PC-9 (cell line): ENCODE results near the gene MACROD2.

Source experiments
- EZH2 ChIP-seq: fragments of 200-600 bp; sonication (generic); IDR thresholded peaks from 2 replicates; pipeline ENCODE4 v1.8.0; 2017; ENCODE audit warnings: antibody characterized with exemption, low read depth
- TF ChIP-seq, protein P1 (sequence below): fragments of 200-600 bp; sonication (generic); conservative IDR thresholded peaks from 2 replicates; pipeline ENCODE4 v1.6.1; 2017; ENCODE audit warnings: mixed run types, antibody characterized with exemption, mild to moderate bottlenecking, moderate library complexity

DNA sequence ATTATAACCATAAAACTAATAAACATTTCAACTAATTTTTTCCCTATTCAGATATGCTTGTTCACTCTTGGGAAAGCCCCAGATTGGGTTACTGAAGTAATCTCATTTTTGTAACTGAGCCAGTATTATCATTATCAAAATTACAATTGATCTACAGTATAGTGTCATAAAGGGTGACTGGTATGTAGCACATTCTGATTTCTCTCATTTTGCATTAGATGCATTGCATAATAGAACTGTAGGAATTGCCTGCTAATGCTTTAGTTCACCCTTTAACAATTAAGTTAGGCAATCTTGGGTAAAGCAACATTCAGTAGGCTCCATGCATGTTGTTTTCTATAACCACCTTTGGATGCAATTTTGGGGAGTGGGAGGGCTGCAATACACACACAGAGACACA is 492.9 kb downstream of the MACROD2 start:
- TF ChIP-seq, protein P1, sequence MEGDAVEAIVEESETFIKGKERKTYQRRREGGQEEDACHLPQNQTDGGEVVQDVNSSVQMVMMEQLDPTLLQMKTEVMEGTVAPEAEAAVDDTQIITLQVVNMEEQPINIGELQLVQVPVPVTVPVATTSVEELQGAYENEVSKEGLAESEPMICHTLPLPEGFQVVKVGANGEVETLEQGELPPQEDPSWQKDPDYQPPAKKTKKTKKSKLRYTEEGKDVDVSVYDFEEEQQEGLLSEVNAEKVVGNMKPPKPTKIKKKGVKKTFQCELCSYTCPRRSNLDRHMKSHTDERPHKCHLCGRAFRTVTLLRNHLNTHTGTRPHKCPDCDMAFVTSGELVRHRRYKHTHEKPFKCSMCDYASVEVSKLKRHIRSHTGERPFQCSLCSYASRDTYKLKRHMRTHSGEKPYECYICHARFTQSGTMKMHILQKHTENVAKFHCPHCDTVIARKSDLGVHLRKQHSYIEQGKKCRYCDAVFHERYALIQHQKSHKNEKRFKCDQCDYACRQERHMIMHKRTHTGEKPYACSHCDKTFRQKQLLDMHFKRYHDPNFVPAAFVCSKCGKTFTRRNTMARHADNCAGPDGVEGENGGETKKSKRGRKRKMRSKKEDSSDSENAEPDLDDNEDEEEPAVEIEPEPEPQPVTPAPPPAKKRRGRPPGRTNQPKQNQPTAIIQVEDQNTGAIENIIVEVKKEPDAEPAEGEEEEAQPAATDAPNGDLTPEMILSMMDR, result no peak
- TF ChIP-seq EZH2, result no peak
